ENCODE results near the gene SH3RF3.

The SH3RF3 gene

GRCh38 chr2:109368798-109369197, 239.8 kb downstream of the SH3RF3 start:
- DNase-seq: no peak

- no peak for DNase-seq
Observed at GRCh38 chr2:109369671-109370191, 240.7 kb downstream of the SH3RF3 start.

GRCh38 chr2:109370399-109371035, 241.5 kb downstream of the SH3RF3 start:
- DNase-seq: no peak

GRCh38 chr2:109371481-109372170, 242.6 kb downstream of the SH3RF3 start:
- no peak for DNase-seq

GRCh38 chr2:109372171-109372568, 243.2 kb downstream of the SH3RF3 start:
- DNase-seq: no peak

GRCh38 chr2:109372614-109373013, 243.6 kb downstream of the SH3RF3 start:
- no peak for DNase-seq

GRCh38 chr2:109373791-109374547, 245.0 kb downstream of the SH3RF3 start:
- DNase-seq: no peak

- DNase-seq: no peak
Observed at GRCh38 chr2:109374548-109375130, 245.6 kb downstream of the SH3RF3 start.

- DNase-seq: no peak
Observed at GRCh38 chr2:109375131-109375561, 246.1 kb downstream of the SH3RF3 start.

- no peak for DNase-seq
Observed at GRCh38 chr2:109375656-109376055, 246.7 kb downstream of the SH3RF3 start.

GRCh38 chr2:109376115-109376514, 247.1 kb downstream of the SH3RF3 start:
- DNase-seq: no peak

- no peak for DNase-seq
Observed at GRCh38 chr2:109376796-109377495, 247.9 kb downstream of the SH3RF3 start.

GRCh38 chr2:109377976-109378375, 249.0 kb downstream of the SH3RF3 start:
- no peak for DNase-seq

GRCh38 chr2:109378682-109379081, 249.7 kb downstream of the SH3RF3 start:
- no peak for DNase-seq

GRCh38 chr2:109379507-109379906, 250.5 kb downstream of the SH3RF3 start:
- no peak for DNase-seq

GRCh38 chr2:109380502-109381326, 251.7 kb downstream of the SH3RF3 start:
- DNase-seq: no peak

GRCh38 chr2:109381327-109381820, 252.4 kb downstream of the SH3RF3 start:
- no peak for DNase-seq

- DNase-seq: no peak
Observed at GRCh38 chr2:109382226-109382895, 253.4 kb downstream of the SH3RF3 start.

- DNase-seq: no peak
Observed at GRCh38 chr2:109382951-109383350, 253.9 kb downstream of the SH3RF3 start.

- no peak for DNase-seq
Observed at GRCh38 chr2:109383505-109384307, 254.7 kb downstream of the SH3RF3 start.

All from OCI-M1 (cell line).